NK-92 treated with Interleukin-12 subunit alpha and Interleukin-12 subunit beta, amount 100 ng/mL, for 24 hours (cell line): ENCODE results near the gene LTBP3.
"Not testable (repeated sequence)": the region's sequence is repeated elsewhere in the genome, so short reads cannot be mapped to it uniquely, and the experiment has no call there.

Experiments used
- DNase-seq: peaks from one replicate; lab custom pipeline; 2025; lab: John Stamatoyannopoulos, UW

LTBP3 gene

GRCh38 chr11:65571420-65571819 is 13.3 kb upstream of the LTBP3 start:
- no peak for DNase-seq

- DNase-seq = peak; percentile 100
Measured at GRCh38 chr11:65569973-65570918, 12.1 kb upstream of the LTBP3 start, which contains the start of gene ZNRD2. Gene ZNRD2 (plus strand): TSS chr11:65570477. CDS start chr11:65570492, 15 bp downstream.

GRCh38 chr11:65569164-65569972 is 11.2 kb upstream of the LTBP3 start:
- DNase-seq = no peak

- DNase-seq = no peak
Measured at GRCh38 chr11:65565624-65566453, 7.7 kb upstream of the LTBP3 start.

GRCh38 chr11:65564879-65565559 is 6.9 kb upstream of the LTBP3 start:
- DNase-seq = not testable (repeated sequence)

- no peak for DNase-seq
Measured at GRCh38 chr11:65563601-65564000, 5.4 kb upstream of the LTBP3 start.

GRCh38 chr11:65562788-65563187 is 4.6 kb upstream of the LTBP3 start:
- no peak for DNase-seq

GRCh38 chr11:65562020-65562419 is 3.9 kb upstream of the LTBP3 start:
- no peak for DNase-seq

GRCh38 chr11:65560555-65561418 is 2.6 kb upstream of the LTBP3 start:
- no peak for DNase-seq

GRCh38 chr11:65559951-65560537 is 1.9 kb upstream of the LTBP3 start:
- DNase-seq = no peak

- no peak for DNase-seq
Measured at GRCh38 chr11:65559535-65559934, 1.4 kb upstream of the LTBP3 start.

- no peak for DNase-seq
Measured at GRCh38 chr11:65558930-65559509, 861 bp upstream of the LTBP3 start.

GRCh38 chr11:65557280-65558001 is 718 bp downstream of the LTBP3 start:
- DNase-seq = no peak

GRCh38 chr11:65556470-65557279 is 1.5 kb downstream of the LTBP3 start:
- DNase-seq = no peak

GRCh38 chr11:65555693-65556231 is 2.4 kb downstream of the LTBP3 start:
- DNase-seq = no peak

GRCh38 chr11:65554842-65555430 is 3.2 kb downstream of the LTBP3 start:
- no peak for DNase-seq

GRCh38 chr11:65554057-65554818 is 3.9 kb downstream of the LTBP3 start:
- DNase-seq = no peak
